Measurements from ENCODE around the gene PSEN1. TPM values are rescaled to one million over a fixed set of nuclear protein-coding genes. Genes with fewer than 3 reads are reported as not detected.

The PSEN1 gene
- total RNA-seq, 4 donors from 2014 or later: 21.4 to 49.0 (median 24.5) TPM

GRCh38 chr14:73145371-73145770, 9.1 kb downstream of the PSEN1 start:
- Histone ChIP-seq H3K27ac (no peak overlapping the region), H3K9me3 (no peaks in the 10 kb centered on the region), H3K27me3 (no peaks in the 10 kb centered on the region), H3K36me3 (peaks cover 0 to 28% of the 10 kb centered on the region in 2 donors), H3K4me1 (peaks cover 0 to 10% of the 10 kb centered on the region in 2 donors), H3K4me3 (no peak overlapping the region)
- TF ChIP-seq POLR2A (IDR thresholded peaks at IDR 0.05): no peak
- TF ChIP-seq, protein P1, sequence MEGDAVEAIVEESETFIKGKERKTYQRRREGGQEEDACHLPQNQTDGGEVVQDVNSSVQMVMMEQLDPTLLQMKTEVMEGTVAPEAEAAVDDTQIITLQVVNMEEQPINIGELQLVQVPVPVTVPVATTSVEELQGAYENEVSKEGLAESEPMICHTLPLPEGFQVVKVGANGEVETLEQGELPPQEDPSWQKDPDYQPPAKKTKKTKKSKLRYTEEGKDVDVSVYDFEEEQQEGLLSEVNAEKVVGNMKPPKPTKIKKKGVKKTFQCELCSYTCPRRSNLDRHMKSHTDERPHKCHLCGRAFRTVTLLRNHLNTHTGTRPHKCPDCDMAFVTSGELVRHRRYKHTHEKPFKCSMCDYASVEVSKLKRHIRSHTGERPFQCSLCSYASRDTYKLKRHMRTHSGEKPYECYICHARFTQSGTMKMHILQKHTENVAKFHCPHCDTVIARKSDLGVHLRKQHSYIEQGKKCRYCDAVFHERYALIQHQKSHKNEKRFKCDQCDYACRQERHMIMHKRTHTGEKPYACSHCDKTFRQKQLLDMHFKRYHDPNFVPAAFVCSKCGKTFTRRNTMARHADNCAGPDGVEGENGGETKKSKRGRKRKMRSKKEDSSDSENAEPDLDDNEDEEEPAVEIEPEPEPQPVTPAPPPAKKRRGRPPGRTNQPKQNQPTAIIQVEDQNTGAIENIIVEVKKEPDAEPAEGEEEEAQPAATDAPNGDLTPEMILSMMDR (IDR thresholded peaks at IDR 0.05 in 4 of 5, conservative IDR thresholded peaks at IDR 0.05 in 1 of 5): no peak
- intact Hi-C loops (cut with DNase I; ENCODE audit: low total_unique reads): no loop called here
- DNase-seq (no peak), ATAC-seq (no peak)
- in situ Hi-C loops (cut with MboI; ENCODE audit: low sequenced_read_pairs in 4 of 4): no loop called here

DNA sequence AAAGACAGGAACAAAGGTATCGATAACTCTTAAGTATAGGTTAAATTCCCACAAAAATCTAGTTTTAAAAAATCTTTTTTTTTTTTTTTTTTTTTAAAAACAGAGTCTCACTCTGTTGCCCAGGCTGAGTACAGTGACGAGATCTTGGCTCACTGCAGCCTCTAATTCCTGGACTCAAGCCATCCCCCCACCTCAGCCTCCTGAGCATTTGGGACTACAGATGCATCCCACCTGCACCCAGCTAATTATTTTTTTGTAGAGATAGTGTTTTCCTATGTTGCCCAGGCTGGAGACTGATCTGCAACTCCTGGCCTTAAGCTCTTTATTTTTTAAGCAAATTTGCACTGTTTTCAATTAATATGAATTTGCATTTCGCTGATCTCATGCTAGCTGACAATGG, 9.8 kb downstream of the PSEN1 start:
- Histone ChIP-seq H3K4me3 (no peak overlapping the region), H3K27me3 (no peaks in the 10 kb centered on the region), H3K36me3 (peaks cover 0 to 30% of the 10 kb centered on the region in 2 donors), H3K4me1 (peaks cover 0 to 7% of the 10 kb centered on the region in 2 donors), H3K9me3 (no peaks in the 10 kb centered on the region), H3K27ac (no peak overlapping the region)
- in situ Hi-C loops (cut with MboI; ENCODE audit: low sequenced_read_pairs in 4 of 4) (no loop called here), intact Hi-C loops (cut with DNase I; ENCODE audit: low total_unique reads) (no loop called here)
- TF ChIP-seq, protein P1 (IDR thresholded peaks at IDR 0.05 in 4 of 5, conservative IDR thresholded peaks at IDR 0.05 in 1 of 5): no peak
- no peak for TF ChIP-seq POLR2A (IDR thresholded peaks at IDR 0.05)
- DNase-seq (no peak), ATAC-seq (no peak)

GRCh38 chr14:73149753-73150152, 13.4 kb downstream of the PSEN1 start:
- intact Hi-C loops (cut with DNase I; ENCODE audit: low total_unique reads): no loop called here
- H3K4me3 ChIP-seq: no peak overlapping the region
- in situ Hi-C loops (cut with MboI; ENCODE audit: low sequenced_read_pairs in 4 of 4): loop anchor here in 1 of 4 donors (25.0 kb wide), 1 partner anchor 313 kb away; the partner anchor contains the start of gene NUMB
- DNase-seq: no peak
- no peaks in the 10 kb centered on the region for H3K9me3 ChIP-seq
- TF ChIP-seq, protein P1 (IDR thresholded peaks at IDR 0.05 in 4 of 5, conservative IDR thresholded peaks at IDR 0.05 in 1 of 5): no peak
- no peak for TF ChIP-seq POLR2A (IDR thresholded peaks at IDR 0.05)
- no peak for ATAC-seq
- no peaks in the 10 kb centered on the region for H3K27me3 ChIP-seq
- H3K27ac ChIP-seq: no peak overlapping the region
- no peaks in the 10 kb centered on the region for H3K4me1 ChIP-seq
- peaks cover 0 to 37% of the 10 kb centered on the region in 2 donors for H3K36me3 ChIP-seq

- Histone ChIP-seq H3K27ac (no peak overlapping the region), H3K27me3 (no peaks in the 10 kb centered on the region), H3K36me3 (peaks cover 0 to 54% of the 10 kb centered on the region in 2 donors), H3K9me3 (no peaks in the 10 kb centered on the region), H3K4me1 (no peaks in the 10 kb centered on the region), H3K4me3 (no peak overlapping the region)
- intact Hi-C loops (cut with DNase I; ENCODE audit: low total_unique reads) (no loop called here), in situ Hi-C loops (cut with MboI; ENCODE audit: low sequenced_read_pairs in 4 of 4) (loop anchor here in 1 of 4 donors (25.0 kb wide), 1 partner anchor 309 kb away; the partner anchor contains the start of gene NUMB)
- no peak for TF ChIP-seq POLR2A (IDR thresholded peaks at IDR 0.05)
- TF ChIP-seq, protein P1 (IDR thresholded peaks at IDR 0.05 in 4 of 5, conservative IDR thresholded peaks at IDR 0.05 in 1 of 5): no peak
- DNase-seq: no peak
- ATAC-seq: no peak
Measured at GRCh38 chr14:73153272-73153671, 17.0 kb downstream of the PSEN1 start.

GRCh38 chr14:73162251-73162650, 25.9 kb downstream of the PSEN1 start:
- no peak for DNase-seq

More at GRCh38 chr14:73162251-73162650, 25.9 kb downstream of the PSEN1 start:
- Histone ChIP-seq H3K9me3 (no peaks in the 10 kb centered on the region), H3K27me3 (no peaks in the 10 kb centered on the region), H3K36me3 (peaks cover 0 to 41% of the 10 kb centered on the region in 2 donors), H3K4me1 (no peaks in the 10 kb centered on the region), H3K4me3 (no peak overlapping the region), H3K27ac (no peak overlapping the region)
- intact Hi-C loops (cut with DNase I; ENCODE audit: low total_unique reads): no loop called here
- ATAC-seq: no peak
- no peak for TF ChIP-seq POLR2A (IDR thresholded peaks at IDR 0.05)
- TF ChIP-seq, protein P1 (IDR thresholded peaks at IDR 0.05 in 4 of 5, conservative IDR thresholded peaks at IDR 0.05 in 1 of 5): no peak
- in situ Hi-C loops (cut with MboI; ENCODE audit: low sequenced_read_pairs in 4 of 4): loop anchor here in 1 of 4 donors (25.0 kb wide), 1 partner anchor 300 kb away; the partner anchor contains the start of gene NUMB
